IMR-90 (cell line): Measurements from ENCODE around the gene FMR1. TPM values are rescaled to one million over a fixed set of nuclear protein-coding genes. Genes with fewer than 3 reads are reported as not detected.

Experiments used
- ATAC-seq: fragments of 200-7000 bp; cut with Tn5 transposase; 2 replicates; pipeline ENCODE4 v1.9.1; 2020; ENCODE audit warnings: low read depth, mild to moderate bottlenecking, moderate library complexity
- BruUV-seq: library from RNA; stranded (reverse); fragments of 400-500 nt; replicated peaks from 2 replicates; lab custom pipeline; 2021; lab: Mats Ljungman, UMichigan
- CTCF ChIA-PET: fragments of 300-600 bp; formaldehyde crosslinking; extraction: SDS; loops from one replicate; lab custom pipeline; 2021; ENCODE audit warnings: antibody characterized with exemption; lab: Yijun Ruan, JAX
- POLR2A ChIA-PET: fragments of 300-600 bp; sonication (Branson Sonifier 250); formaldehyde crosslinking; loops from one replicate; lab custom pipeline; 2022; ENCODE audit warnings: antibody characterized with exemption; ENCODE audit not compliant: unreplicated experiment; lab: Charles Lee
- DNase-seq: peaks from one replicate; pipeline ENCODE4 v3.0.0; 2013
- H2AFZ ChIP-seq: replicated peaks from 2 replicates; pipeline ENCODE3; 2013; ENCODE audit warnings: low read length, mild to moderate bottlenecking; ENCODE audit not compliant: poor library complexity
- H2AK5ac ChIP-seq: 2 replicates; pipeline ENCODE4 v1.6.1; 2013; ENCODE audit warnings: low read depth, low read length, inconsistent platforms
- H2AK9ac ChIP-seq: replicated peaks from 2 replicates; pipeline ENCODE3; 2013; ENCODE audit warnings: mild to moderate bottlenecking, low read depth, low read length, moderate library complexity; ENCODE audit not compliant: poor library complexity
- H2BK120ac ChIP-seq: 2 replicates; pipeline ENCODE4 v1.6.1; 2013; ENCODE audit warnings: low read depth, low read length, inconsistent platforms
- H2BK15ac ChIP-seq: 3 replicates; pipeline ENCODE4 v1.6.1; 2013; ENCODE audit warnings: low read depth, low read length, inconsistent platforms
- H2BK20ac ChIP-seq: 2 replicates; pipeline ENCODE4 v1.6.1; 2013; ENCODE audit warnings: low read depth, mild to moderate bottlenecking, inconsistent platforms, low read length, moderate library complexity
- H2BK5ac ChIP-seq: 2 replicates; pipeline ENCODE4 v1.6.1; 2013; ENCODE audit warnings: mild to moderate bottlenecking, low read depth, low read length, inconsistent platforms; ENCODE audit not compliant: poor library complexity, severe bottlenecking
- H3K14ac ChIP-seq: replicated peaks from 2 replicates; pipeline ENCODE4 v1.6.1; 2013; ENCODE audit warnings: low read depth, low read length, inconsistent platforms
- H3K18ac ChIP-seq: 2 replicates; pipeline ENCODE4 v1.6.1; 2013; ENCODE audit warnings: low read depth, low read length, control low read depth
- H3K23ac ChIP-seq: 2 replicates; pipeline ENCODE4 v1.6.1; 2013; ENCODE audit warnings: low read depth, low read length, inconsistent platforms
- H3K27ac ChIP-seq: 2 replicates; pipeline ENCODE4 v1.5.1; 2013; ENCODE audit warnings: mild to moderate bottlenecking, control low read depth, low read length; ENCODE audit not compliant: insufficient read depth
- H3K27me3 ChIP-seq: 2 replicates; pipeline ENCODE4 v1.6.1; 2013; ENCODE audit warnings: low read length; ENCODE audit not compliant: control insufficient read depth, insufficient read depth
- H3K36me3 ChIP-seq: 2 replicates; pipeline ENCODE4 v1.6.1; 2013; ENCODE audit warnings: low read length, mixed read lengths; ENCODE audit not compliant: control insufficient read depth, insufficient read depth
- H3K4ac ChIP-seq: 2 replicates; pipeline ENCODE4 v1.6.1; 2013; ENCODE audit warnings: low read depth, low read length, inconsistent platforms
- H3K4me1 ChIP-seq: 2 replicates; pipeline ENCODE4 v1.6.1; 2013; ENCODE audit warnings: low read length, mixed read lengths; ENCODE audit not compliant: control insufficient read depth, insufficient read depth
- H3K4me2 ChIP-seq: 2 replicates; pipeline ENCODE4 v1.6.1; 2013; ENCODE audit warnings: low read depth, mild to moderate bottlenecking, control low read depth, low read length, moderate library complexity
- H3K4me3 ChIP-seq: 2 replicates; pipeline ENCODE4 v1.5.1; 2013; ENCODE audit warnings: low read depth, mild to moderate bottlenecking, control low read depth, low read length, moderate library complexity; ENCODE audit not compliant: insufficient read depth
- H3K56ac ChIP-seq: 2 replicates; pipeline ENCODE4 v1.6.1; 2013; ENCODE audit warnings: low read length, inconsistent platforms; ENCODE audit not compliant: insufficient read depth; ENCODE audit errors: extremely low read depth
- H3K79me1 ChIP-seq, 2 experiments: 2 replicates each; pipeline ENCODE4 v1.6.1; 2013; ENCODE audit warnings: low read length in 2 of 2, inconsistent platforms in 1 of 2, low read depth in 1 of 2
- H3K9ac ChIP-seq: 2 replicates; pipeline ENCODE4 v1.6.1; 2013; ENCODE audit warnings: low read depth, low read length, control low read depth
- H3K9me1 ChIP-seq: 2 replicates; pipeline ENCODE4 v1.6.1; 2013; ENCODE audit warnings: low read length, inconsistent platforms; ENCODE audit not compliant: insufficient read depth
- H3K9me3 ChIP-seq: 2 replicates; pipeline ENCODE4 v1.6.1; 2013; ENCODE audit warnings: low read length; ENCODE audit not compliant: control insufficient read depth, insufficient read depth
- H4K20me1 ChIP-seq: 2 replicates; pipeline ENCODE4 v1.6.1; 2013; ENCODE audit warnings: low read length, inconsistent platforms; ENCODE audit not compliant: insufficient read depth
- H4K5ac ChIP-seq: 2 replicates; pipeline ENCODE4 v1.6.1; 2013; ENCODE audit warnings: mild to moderate bottlenecking, low read depth, low read length, control low read depth
- H4K8ac ChIP-seq, 2 experiments: 2 replicates each; pipeline ENCODE4 v1.6.1; 2013; ENCODE audit warnings: low read depth in 2 of 2, low read length in 2 of 2, control low read depth in 1 of 2, inconsistent platforms in 1 of 2
- H4K91ac ChIP-seq: 2 replicates; pipeline ENCODE4 v1.6.1; 2013; ENCODE audit warnings: low read depth, low read length, inconsistent platforms; ENCODE audit not compliant: insufficient read depth
- CEBPB ChIP-seq: IDR thresholded peaks from 2 replicates; pipeline ENCODE4 v1.6.1; 2012; ENCODE audit warnings: low read depth, low read length, improper control_type of control experiment
- CHD1 ChIP-seq: IDR thresholded peaks from 2 replicates; pipeline ENCODE4 v1.6.1; 2012; ENCODE audit warnings: low read depth, low read length, improper control_type of control experiment
- ELK1 ChIP-seq: fragments of 150-350 bp; IDR thresholded peaks from 2 replicates; pipeline ENCODE4 v1.6.1; 2016; ENCODE audit warnings: low read depth, mild to moderate bottlenecking, low read length, moderate library complexity, borderline replicate concordance
- MXI1 ChIP-seq: IDR thresholded peaks from 2 replicates; pipeline ENCODE4 v1.6.1; 2012; ENCODE audit warnings: low read depth, mild to moderate bottlenecking, low read length, moderate library complexity, borderline replicate concordance
- NFE2L2 ChIP-seq: fragments of 150-350 bp; IDR thresholded peaks from 2 replicates; pipeline ENCODE4 v1.6.1; 2016; ENCODE audit warnings: low read depth, mild to moderate bottlenecking, low read length
- POLR2A ChIP-seq: IDR thresholded peaks from 2 replicates; pipeline ENCODE4 v1.6.1; 2012; ENCODE audit warnings: mild to moderate bottlenecking, low read depth, low read length
- RAD21 ChIP-seq: IDR thresholded peaks from 2 replicates; pipeline ENCODE4 v1.6.1; 2012; ENCODE audit warnings: low read length, improper control_type of control experiment
- RFX5 ChIP-seq: IDR thresholded peaks from 2 replicates; pipeline ENCODE4 v1.8.0; 2012; ENCODE audit warnings: low read depth, mild to moderate bottlenecking, low read length, moderate library complexity
- WGBS, 2 experiments: methylation state at CpG; one replicate each; pipeline versions ENCODE4 v1.1.5 to v1.1.7; 2013; ENCODE audit warnings: missing lambda C conversion rate in 2 of 2; ENCODE audit not compliant: insufficient read length in 1 of 2; ENCODE audit errors: extremely low coverage in 2 of 2; 5-methylcytosine and 5-hydroxymethylcytosine counted together
- dilution Hi-C: fragments of 300-500 bp; cut with HindIII; formaldehyde crosslinking; loops from one replicate; pipeline ENCODE4 v1.14.3; 2018; ENCODE audit warnings: low sequenced_read_pairs; ENCODE audit not compliant: unreplicated experiment
- in situ Hi-C: fragments of 300-500 bp; cut with MboI; formaldehyde crosslinking; loops from 3 replicates; pipeline ENCODE4 v1.14.3; 2019; ENCODE audit warnings: low sequenced_read_pairs, inconsistent platforms, mixed read lengths
- intact Hi-C: fragments of 100-400 bp; cut with micrococcal nuclease; formaldehyde crosslinking; loops from 2 replicates; pipeline ENCODE4 v1.10.0; 2022
- polyA plus RNA-seq, 3 experiments: library from polyadenylated mRNA; depleted of rRNA; stranded (reverse); fragments of >200 nt; gene quantifications; 2 replicates each; pipeline ENCODE4 v1.2.3, GENCODE V29; 2012; ENCODE audit warnings: low replicate concordance in 1 of 3
- total RNA-seq: library from RNA; depleted of rRNA; stranded (reverse); fragments of >200 nt; gene quantifications from 2 replicates; pipeline ENCODE4 v1.2.3, GENCODE V29; 2012
- TF ChIP-seq, protein P1 (sequence below): fragments of 150-350 bp; IDR thresholded peaks from 2 replicates; pipeline ENCODE4 v1.6.1; 2017; ENCODE audit warnings: mild to moderate bottlenecking, antibody characterized with exemption, low read length, low read depth
- TF ChIP-seq, protein P2 (sequence below): conservative IDR thresholded peaks from 2 replicates; pipeline ENCODE4 v1.5.1; 2012; ENCODE audit warnings: mild to moderate bottlenecking, low read depth, low read length, improper control_type of control experiment

Gene FMR1
- total and polyA plus RNA-seq, 2 of the 4 experiments (the other 2 are of a cell fraction): 12.2 to 17.6 TPM

DNA sequence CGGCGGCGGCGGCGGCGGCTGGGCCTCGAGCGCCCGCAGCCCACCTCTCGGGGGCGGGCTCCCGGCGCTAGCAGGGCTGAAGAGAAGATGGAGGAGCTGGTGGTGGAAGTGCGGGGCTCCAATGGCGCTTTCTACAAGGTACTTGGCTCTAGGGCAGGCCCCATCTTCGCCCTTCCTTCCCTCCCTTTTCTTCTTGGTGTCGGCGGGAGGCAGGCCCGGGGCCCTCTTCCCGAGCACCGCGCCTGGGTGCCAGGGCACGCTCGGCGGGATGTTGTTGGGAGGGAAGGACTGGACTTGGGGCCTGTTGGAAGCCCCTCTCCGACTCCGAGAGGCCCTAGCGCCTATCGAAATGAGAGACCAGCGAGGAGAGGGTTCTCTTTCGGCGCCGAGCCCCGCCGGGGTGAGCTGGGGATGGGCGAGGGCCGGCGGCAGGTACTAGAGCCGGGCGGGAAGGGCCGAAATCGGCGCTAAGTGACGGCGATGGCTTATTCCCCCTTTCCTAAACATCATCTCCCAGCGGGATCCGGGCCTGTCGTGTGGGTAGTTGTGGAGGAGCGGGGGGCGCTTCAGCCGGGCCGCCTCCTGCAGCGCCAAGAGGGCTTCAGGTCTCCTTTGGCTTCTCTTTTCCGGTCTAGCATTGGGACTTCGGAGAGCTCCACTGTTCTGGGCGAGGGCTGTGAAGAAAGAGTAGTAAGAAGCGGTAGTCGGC is 528 bp downstream of the FMR1 start:
- peak overlapping the region; percentile 83 for H3K27ac ChIP-seq
- H4K5ac ChIP-seq: no peak overlapping the region; the same call in 1 of the 2 replicates
- peak overlapping the region; percentile 83 for H3K9ac ChIP-seq
- no peak overlapping the region for H4K8ac ChIP-seq
- H3K56ac ChIP-seq: no peak overlapping the region
- H3K4me1 ChIP-seq: no peaks in the 10 kb centered on the region
- intact Hi-C loops (no loop called here), in situ Hi-C loops (no loop called here), dilution Hi-C loops (no loop called here)
- H2BK20ac ChIP-seq: no peak overlapping the region
- H3K4me2 ChIP-seq: peak overlapping the region; percentile 98
- H2AK5ac ChIP-seq: no peak overlapping the region
- peak overlapping the region; percentile 61 for H2BK5ac ChIP-seq
- no peaks in the 10 kb centered on the region for H3K36me3 ChIP-seq
- peak overlapping the region; percentile 85 for H2AFZ ChIP-seq
- DNase-seq (peak; percentile 31), ATAC-seq (peak; percentile 46)
- H3K18ac ChIP-seq: no peak overlapping the region; the same call in 1 of the 2 replicates
- H4K20me1 ChIP-seq: no peaks in the 10 kb centered on the region
- H2AK9ac ChIP-seq: peak overlapping the region; percentile 20
- no peak overlapping the region; the same call in 1 of the 2 replicates for H3K23ac ChIP-seq
- H3K4me3 ChIP-seq: peak overlapping the region; percentile 96
- no peak overlapping the region for H3K14ac ChIP-seq
- ChIA-PET CTCF (no interaction called here), POLR2A (no interaction called here)
- no TSS peak for BruUV-seq
- WGBS, 2 experiments: 50% methylated on average over 6 of the region's 58 CpGs; no CpG with 5 or more reads in 1 of the 2 experiments
- no peaks in the 10 kb centered on the region for H3K9me1 ChIP-seq
- no peak for TF ChIP-seq ELK1
- TF ChIP-seq CHD1: no peak
- TF ChIP-seq MXI1: no peak
- TF ChIP-seq, protein P1, sequence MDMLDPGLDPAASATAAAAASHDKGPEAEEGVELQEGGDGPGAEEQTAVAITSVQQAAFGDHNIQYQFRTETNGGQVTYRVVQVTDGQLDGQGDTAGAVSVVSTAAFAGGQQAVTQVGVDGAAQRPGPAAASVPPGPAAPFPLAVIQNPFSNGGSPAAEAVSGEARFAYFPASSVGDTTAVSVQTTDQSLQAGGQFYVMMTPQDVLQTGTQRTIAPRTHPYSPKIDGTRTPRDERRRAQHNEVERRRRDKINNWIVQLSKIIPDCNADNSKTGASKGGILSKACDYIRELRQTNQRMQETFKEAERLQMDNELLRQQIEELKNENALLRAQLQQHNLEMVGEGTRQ: no peak
- TF ChIP-seq, protein P2, sequence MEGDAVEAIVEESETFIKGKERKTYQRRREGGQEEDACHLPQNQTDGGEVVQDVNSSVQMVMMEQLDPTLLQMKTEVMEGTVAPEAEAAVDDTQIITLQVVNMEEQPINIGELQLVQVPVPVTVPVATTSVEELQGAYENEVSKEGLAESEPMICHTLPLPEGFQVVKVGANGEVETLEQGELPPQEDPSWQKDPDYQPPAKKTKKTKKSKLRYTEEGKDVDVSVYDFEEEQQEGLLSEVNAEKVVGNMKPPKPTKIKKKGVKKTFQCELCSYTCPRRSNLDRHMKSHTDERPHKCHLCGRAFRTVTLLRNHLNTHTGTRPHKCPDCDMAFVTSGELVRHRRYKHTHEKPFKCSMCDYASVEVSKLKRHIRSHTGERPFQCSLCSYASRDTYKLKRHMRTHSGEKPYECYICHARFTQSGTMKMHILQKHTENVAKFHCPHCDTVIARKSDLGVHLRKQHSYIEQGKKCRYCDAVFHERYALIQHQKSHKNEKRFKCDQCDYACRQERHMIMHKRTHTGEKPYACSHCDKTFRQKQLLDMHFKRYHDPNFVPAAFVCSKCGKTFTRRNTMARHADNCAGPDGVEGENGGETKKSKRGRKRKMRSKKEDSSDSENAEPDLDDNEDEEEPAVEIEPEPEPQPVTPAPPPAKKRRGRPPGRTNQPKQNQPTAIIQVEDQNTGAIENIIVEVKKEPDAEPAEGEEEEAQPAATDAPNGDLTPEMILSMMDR: no peak
- no peak for TF ChIP-seq CEBPB
- TF ChIP-seq RAD21: no peak
- no peak for TF ChIP-seq NFE2L2
- no peak for TF ChIP-seq POLR2A
- TF ChIP-seq RFX5: no peak
- H4K91ac ChIP-seq: no peak overlapping the region
- no peak overlapping the region for H2BK15ac ChIP-seq
- no peaks in the 10 kb centered on the region for H3K9me3 ChIP-seq
- no peak overlapping the region for H3K4ac ChIP-seq
- no peak overlapping the region for H2BK120ac ChIP-seq
- H3K79me1 ChIP-seq: no peaks in the 10 kb centered on the region; a peak in 2 of 4 replicates
- no peaks in the 10 kb centered on the region for H3K27me3 ChIP-seq
